AG10803 (cell line): Measurements from ENCODE around the gene KCNT2.
A peak's percentile ranks its signal among the peaks of the same experiment; 100 is the strongest.

Experiments used
- DNase-seq: peaks from one replicate; pipeline ENCODE4 v3.0.0; 2010; ENCODE audit warnings: low read depth
- H3K4me3 ChIP-seq: 2 replicates; pipeline ENCODE4 v1.5.1; 2011; ENCODE audit warnings: mild to moderate bottlenecking, low read length, control low read depth
- CTCF ChIP-seq: conservative IDR thresholded peaks from 2 replicates; pipeline ENCODE4 v1.5.1; 2011; ENCODE audit warnings: mild to moderate bottlenecking, low read length, control low read depth, inconsistent platforms

The KCNT2 gene

GRCh38 chr1:196563768-196564167, 44.5 kb downstream of the KCNT2 start:
- no peak overlapping the region for H3K4me3 ChIP-seq
- no peak for DNase-seq
- TF ChIP-seq CTCF = no peak

GRCh38 chr1:196559314-196559713, 48.9 kb downstream of the KCNT2 start:
- no peak for TF ChIP-seq CTCF
- no peak overlapping the region for H3K4me3 ChIP-seq
- no peak for DNase-seq

GRCh38 chr1:196558411-196558810, 49.8 kb downstream of the KCNT2 start:
- H3K4me3 ChIP-seq = peak overlapping the region; percentile 43
- peak; percentile 79 for DNase-seq
- TF ChIP-seq CTCF = no peak

GRCh38 chr1:196557797-196558196, 50.4 kb downstream of the KCNT2 start:
- no peak for TF ChIP-seq CTCF
- H3K4me3 ChIP-seq = no peak overlapping the region; the same call in 1 of the 2 replicates
- DNase-seq = no peak

- no peak overlapping the region for H3K4me3 ChIP-seq
- DNase-seq = no peak
Observed at GRCh38 chr1:196550731-196551130, 57.5 kb downstream of the KCNT2 start.

GRCh38 chr1:196546272-196547111, 61.7 kb downstream of the KCNT2 start:
- peak; percentile 2 for DNase-seq
- no peak for TF ChIP-seq CTCF
- no peak overlapping the region for H3K4me3 ChIP-seq

More at GRCh38 chr1:196550731-196551130, 57.5 kb downstream of the KCNT2 start:
- no peak for TF ChIP-seq CTCF

GRCh38 chr1:196545222-196545621, 63.0 kb downstream of the KCNT2 start:
- no peak for TF ChIP-seq CTCF
- H3K4me3 ChIP-seq = no peak overlapping the region
- DNase-seq = no peak
